Left renal pelvis (tissue), 4 donors: ENCODE measurements around the gene KNCN. TPM values are rescaled to one million over a fixed set of nuclear protein-coding genes. Genes with fewer than 3 reads are reported as not detected.

Source experiments
- DNase-seq, 4 donors: peaks; one replicate each; pipeline ENCODE4 v3.0.0-alpha.2; 2013; ENCODE audit warnings: low read depth in 4 of 4, low spot score in 3 of 4
- polyA plus RNA-seq, 4 donors: library from polyadenylated mRNA; unstranded; fragments of 120-200 nt; gene quantifications; one replicate each; pipeline ENCODE4 v1.2.1, GENCODE V29; 2013; ENCODE audit not compliant: insufficient read length in 4 of 4

The KNCN gene
- polyA plus RNA-seq, 4 donors: not detected

GRCh38 chr1:46546210-46546609, 5.2 kb downstream of the KNCN start:
- no peak for DNase-seq

GRCh38 chr1:46545784-46546183, 5.7 kb downstream of the KNCN start:
- no peak for DNase-seq

- no peak for DNase-seq
Observed at GRCh38 chr1:46544561-46545240, 6.7 kb downstream of the KNCN start.

GRCh38 chr1:46543761-46544560, 7.5 kb downstream of the KNCN start:
- no peak for DNase-seq

- no peak for DNase-seq
Observed at GRCh38 chr1:46543382-46543760, 8.1 kb downstream of the KNCN start.

- DNase-seq: no peak
Observed at GRCh38 chr1:46539972-46540371, 11.5 kb downstream of the KNCN start.

GRCh38 chr1:46538147-46538546, 13.3 kb downstream of the KNCN start:
- no peak for DNase-seq

- DNase-seq: no peak
Observed at GRCh38 chr1:46537651-46538050, 13.8 kb downstream of the KNCN start.

GRCh38 chr1:46536527-46536926, 14.9 kb downstream of the KNCN start:
- no peak for DNase-seq

- no peak for DNase-seq
Observed at GRCh38 chr1:46535063-46535462, 16.4 kb downstream of the KNCN start.

- DNase-seq: no peak
Observed at GRCh38 chr1:46533179-46533864, 18.1 kb downstream of the KNCN start.

- no peak for DNase-seq
Observed at GRCh38 chr1:46532498-46533178, 18.8 kb downstream of the KNCN start.

GRCh38 chr1:46532095-46532494, 19.4 kb downstream of the KNCN start:
- DNase-seq: no peak

GRCh38 chr1:46530791-46531409, 20.5 kb downstream of the KNCN start:
- no peak for DNase-seq

- DNase-seq: no peak
Observed at GRCh38 chr1:46530311-46530710, 21.1 kb downstream of the KNCN start.

GRCh38 chr1:46529031-46529630, 22.3 kb downstream of the KNCN start:
- no peak for DNase-seq

GRCh38 chr1:46528297-46528955, 23.0 kb downstream of the KNCN start:
- DNase-seq: no peak

- no peak for DNase-seq
Observed at GRCh38 chr1:46527474-46528296, 23.8 kb downstream of the KNCN start.
